Esophagus muscularis mucosa (tissue), 4 donors: Measurements from ENCODE around the gene MTFMT. TPM values are rescaled to one million over a fixed set of nuclear protein-coding genes. Genes with fewer than 3 reads are reported as not detected.

Source experiments
- DNase-seq: peaks from one replicate; pipeline ENCODE4 v3.0.0-alpha.2; 2017; ENCODE audit errors: extremely low spot score
- H3K27ac ChIP-seq, 4 donors: fragments of 200-600 bp; sonication (generic); replicated peaks in 1 of 4; 1 replicate in 3 of 4; 2 replicates in 1 of 4; pipeline ENCODE4 v1.5.1; 2016 to 2019; ENCODE audit warnings: mild to moderate bottlenecking in 1 of 4
- H3K27me3 ChIP-seq, 4 donors: fragments of 200-600 bp; sonication (generic); one replicate each; pipeline versions ENCODE4 v1.5.1 to v1.6.0; 2016 to 2019
- H3K36me3 ChIP-seq, 4 donors: fragments of 200-600 bp; sonication (generic); one replicate each; pipeline ENCODE4 v1.5.1; 2016 to 2019
- H3K4me1 ChIP-seq, 4 donors: fragments of 200-600 bp; sonication (generic); one replicate each; pipeline ENCODE4 v1.5.1; 2016 to 2019
- H3K4me3 ChIP-seq, 4 donors: fragments of 200-600 bp; sonication (generic); 1 replicate in 2 of 4; 2 replicates in 2 of 4; pipeline ENCODE4 v1.5.1; 2016 to 2019; ENCODE audit warnings: mild to moderate bottlenecking in 4 of 4, moderate library complexity in 1 of 4
- H3K9me3 ChIP-seq, 4 donors: fragments of 200-600 bp; sonication (generic); 1 replicate in 3 of 4; 2 replicates in 1 of 4; pipeline ENCODE4 v1.5.1; 2016 to 2019
- CTCF ChIP-seq, 3 experiments: fragments of 200-600 bp in 2 of 3; fragments of 450-650 bp in 1 of 3; sonication (generic) in 2 of 3; IDR thresholded peaks; one replicate each; pipeline ENCODE4 v1.5.1; 2017 to 2019; ENCODE audit warnings: antibody characterized with exemption in 3 of 3, mild to moderate bottlenecking in 2 of 3, moderate library complexity in 1 of 3
- EP300 ChIP-seq: sonication (generic); formaldehyde crosslinking; IDR thresholded peaks from one replicate; pipeline ENCODE4 v1.6.1; 2017; ENCODE audit warnings: antibody characterized with exemption
- POLR2A ChIP-seq: fragments of 450-650 bp; IDR thresholded peaks from one replicate; pipeline ENCODE4 v1.6.1; 2017; ENCODE audit warnings: antibody characterized with exemption, moderate library complexity, mild to moderate bottlenecking, low read depth
- POLR2AphosphoS5 ChIP-seq, 2 donors: sonication (generic); formaldehyde crosslinking; IDR thresholded peaks; one replicate each; pipeline ENCODE4 v1.6.1; 2017; ENCODE audit warnings: antibody characterized with exemption in 2 of 2
- WGBS: methylation state at CpG from one replicate; pipeline ENCODE4 v1.1.5; 2018; 5-methylcytosine and 5-hydroxymethylcytosine counted together
- intact Hi-C: fragments of 100-400 bp; cut with DNase I; formaldehyde crosslinking; loops from one replicate; pipeline ENCODE4 v1.15.1; 2023
- total RNA-seq, 4 donors: library from RNA; depleted of rRNA; stranded (reverse); fragments of >200 nt; gene quantifications; one replicate each; pipeline versions ENCODE4 v1.1.0 to v1.2.1, GENCODE V29; 2016

Gene MTFMT
- total RNA-seq, 4 donors from 2014 or later = 26.3 to 29.9 (median 29.4) TPM

- Histone ChIP-seq H3K36me3 (peaks cover 12 to 25% (median 19%) of the 10 kb centered on the region in 4 donors), H3K9me3 (no peaks in the 10 kb centered on the region), H3K4me3 (no peak overlapping the region), H3K27ac (peak overlapping the region; percentile 95 to 98 (median 96)), H3K4me1 (peaks cover 50 to 91% (median 86%) of the 10 kb centered on the region in 4 donors), H3K27me3 (no peaks in the 10 kb centered on the region)
- TF ChIP-seq EP300 (no peak), POLR2A (no peak), POLR2AphosphoS5 (IDR thresholded peaks at IDR 0.05) (no peak), CTCF (IDR thresholded peaks at IDR 0.05) (no peak)
- DNase-seq = no peak
- WGBS = 76% methylated on average over 4 of the region's 5 CpGs
- intact Hi-C loops = no loop called here
Observed at GRCh38 chr15:65062726-65063125, 33.3 kb upstream of the MTFMT start.

- H3K4me1 ChIP-seq = peaks cover 50 to 92% (median 89%) of the 10 kb centered on the region in 4 donors
- H3K36me3 ChIP-seq = peaks cover 15 to 31% (median 23%) of the 10 kb centered on the region in 4 donors
- intact Hi-C loops = no loop called here
- DNase-seq = no peak
- H3K9me3 ChIP-seq = no peaks in the 10 kb centered on the region
- H3K4me3 ChIP-seq = no peak overlapping the region
- TF ChIP-seq POLR2A = no peak
- no peak for TF ChIP-seq EP300
- no peak for TF ChIP-seq POLR2AphosphoS5 (IDR thresholded peaks at IDR 0.05)
- TF ChIP-seq CTCF (IDR thresholded peaks at IDR 0.05) = no peak
- WGBS = 86% methylated on average over 3 of the region's 5 CpGs
- H3K27ac ChIP-seq = peak overlapping the region; percentile 95 to 98 (median 96)
- H3K27me3 ChIP-seq = no peaks in the 10 kb centered on the region
Observed at GRCh38 chr15:65062061-65062460, 32.6 kb upstream of the MTFMT start.

GRCh38 chr15:65060641-65061397, 31.4 kb upstream of the MTFMT start:
- H3K27ac ChIP-seq = peak overlapping the region; percentile 95 to 98 (median 96)
- H3K4me1 ChIP-seq = peaks cover 48 to 100% (median 99%) of the 10 kb centered on the region in 4 donors
- 79% methylated on average over 6 of the region's 6 CpGs for WGBS
- H3K36me3 ChIP-seq = peaks cover 15 to 44% (median 26%) of the 10 kb centered on the region in 4 donors
- TF ChIP-seq POLR2AphosphoS5 (IDR thresholded peaks at IDR 0.05) (peak; percentile 28 to 48), POLR2A (no peak), CTCF (IDR thresholded peaks at IDR 0.05) (no peak)
- no peaks in the 10 kb centered on the region for H3K27me3 ChIP-seq
- no peak for DNase-seq
- H3K9me3 ChIP-seq = no peaks in the 10 kb centered on the region
- intact Hi-C loops = no loop called here
- no peak overlapping the region for H3K4me3 ChIP-seq

- Histone ChIP-seq H3K27ac (peak overlapping the region; percentile 95 to 98 (median 96)), H3K36me3 (peaks cover 16 to 49% (median 26%) of the 10 kb centered on the region in 4 donors), H3K4me3 (no peak overlapping the region), H3K9me3 (no peaks in the 10 kb centered on the region), H3K4me1 (peaks cover 50 to 100% (median 99%) of the 10 kb centered on the region in 4 donors), H3K27me3 (no peaks in the 10 kb centered on the region)
- intact Hi-C loops = no loop called here
- WGBS = 75% methylated on average over 4 of the region's 4 CpGs
- DNase-seq = no peak
- TF ChIP-seq POLR2A (no peak), CTCF (IDR thresholded peaks at IDR 0.05) (no peak), POLR2AphosphoS5 (IDR thresholded peaks at IDR 0.05) (no peak), EP300 (no peak)
Observed at GRCh38 chr15:65059931-65060596, 30.6 kb upstream of the MTFMT start.
